NT2/D1 (cell line): ENCODE measurements around the gene CELSR2.

ENCODE experiments used
- DNase-seq: peaks from one replicate; pipeline ENCODE4 v3.0.0-alpha.2; 2011; ENCODE audit warnings: low read depth, low spot score
- H3K27me3 ChIP-seq: 2 replicates; pipeline ENCODE4 v1.6.0; 2011; ENCODE audit warnings: mild to moderate bottlenecking; ENCODE audit not compliant: insufficient read length, insufficient read depth
- H3K36me3 ChIP-seq: 2 replicates; pipeline ENCODE4 v1.6.1; 2011; ENCODE audit warnings: mild to moderate bottlenecking, low read length, mixed read lengths; ENCODE audit not compliant: insufficient read depth, insufficient read length
- H3K4me1 ChIP-seq: 2 replicates; pipeline ENCODE4 v1.5.1; 2011; ENCODE audit not compliant: insufficient read depth, insufficient read length
- H3K4me3 ChIP-seq: 2 replicates; pipeline ENCODE4 v1.5.1; 2011; ENCODE audit warnings: low read depth; ENCODE audit not compliant: insufficient read length
- H3K9ac ChIP-seq: 2 replicates; pipeline ENCODE4 v1.6.0; 2011; ENCODE audit warnings: low read depth; ENCODE audit not compliant: insufficient read length
- H3K9me3 ChIP-seq: 2 replicates; pipeline ENCODE4 v1.5.1; 2011; ENCODE audit warnings: mild to moderate bottlenecking, low read length; ENCODE audit not compliant: insufficient read depth
- SUZ12 ChIP-seq: IDR thresholded peaks from 2 replicates; pipeline ENCODE4 v1.6.1; 2011; ENCODE audit not compliant: insufficient read length, insufficient read depth; ENCODE audit errors: extremely low read depth
- YY1 ChIP-seq: IDR thresholded peaks from 2 replicates; pipeline ENCODE4 v1.6.1; 2011; ENCODE audit not compliant: insufficient read length, insufficient read depth
- ZNF274 ChIP-seq: IDR thresholded peaks from 2 replicates; pipeline ENCODE4 v1.6.1; 2011; ENCODE audit warnings: mild to moderate bottlenecking, low read depth, low read length

CELSR2 gene

GRCh38 chr1:109243221-109243620 lies 6.1 kb upstream of the CELSR2 start:
- H3K4me3 ChIP-seq: no peak overlapping the region
- TF ChIP-seq ZNF274 (no peak), SUZ12 (no peak), YY1 (no peak)
- peak overlapping the region; percentile 29 for H3K9ac ChIP-seq

GRCh38 chr1:109243860-109244552 lies 5.3 kb upstream of the CELSR2 start:
- DNase-seq: no peak
- Histone ChIP-seq H3K4me3 (no peak overlapping the region), H3K36me3 (peaks cover 12% of the 10 kb centered on the region), H3K9me3 (no peaks in the 10 kb centered on the region), H3K27me3 (peaks cover 18% of the 10 kb centered on the region), H3K4me1 (peaks cover 29% of the 10 kb centered on the region), H3K9ac (no peak overlapping the region)
- TF ChIP-seq ZNF274 (no peak), SUZ12 (no peak), YY1 (no peak)

More at GRCh38 chr1:109243221-109243620, 6.1 kb upstream of the CELSR2 start:
- Histone ChIP-seq H3K4me1 (peaks cover 24% of the 10 kb centered on the region), H3K36me3 (peaks cover 20% of the 10 kb centered on the region), H3K27me3 (peaks cover 13% of the 10 kb centered on the region), H3K9me3 (no peaks in the 10 kb centered on the region)
- DNase-seq: no peak

GRCh38 chr1:109246141-109246551 lies 3.2 kb upstream of the CELSR2 start:
- Histone ChIP-seq H3K9ac (no peak overlapping the region), H3K36me3 (peaks cover 7% of the 10 kb centered on the region), H3K27me3 (peaks cover 26% of the 10 kb centered on the region), H3K4me3 (no peak overlapping the region), H3K4me1 (peaks cover 26% of the 10 kb centered on the region), H3K9me3 (no peaks in the 10 kb centered on the region)
- no peak for TF ChIP-seq SUZ12
- TF ChIP-seq ZNF274: no peak
- no peak for TF ChIP-seq YY1
- DNase-seq: no peak

GRCh38 chr1:109247401-109248365 lies 1.7 kb upstream of the CELSR2 start:
- Histone ChIP-seq H3K4me3 (no peak overlapping the region), H3K4me1 (peaks cover 15% of the 10 kb centered on the region), H3K36me3 (peaks cover 23% of the 10 kb centered on the region), H3K9ac (no peak overlapping the region), H3K9me3 (no peaks in the 10 kb centered on the region), H3K27me3 (peaks cover 26% of the 10 kb centered on the region)
- DNase-seq: no peak
- TF ChIP-seq ZNF274: no peak
- TF ChIP-seq SUZ12: no peak
- TF ChIP-seq YY1: no peak

- TF ChIP-seq ZNF274: no peak
- TF ChIP-seq YY1: no peak
- TF ChIP-seq SUZ12: no peak
- H3K4me3 ChIP-seq: no peak overlapping the region
- H3K9ac ChIP-seq: peak overlapping the region; percentile 25
- H3K4me1 ChIP-seq: peaks cover 18% of the 10 kb centered on the region
- no peak for DNase-seq
- peaks cover 30% of the 10 kb centered on the region for H3K36me3 ChIP-seq
- H3K27me3 ChIP-seq: peaks cover 26% of the 10 kb centered on the region
- no peaks in the 10 kb centered on the region for H3K9me3 ChIP-seq
Observed at GRCh38 chr1:109248444-109248796, 919 bp upstream of the CELSR2 start.

- TF ChIP-seq YY1 (no peak), SUZ12 (no peak), ZNF274 (no peak)
- H3K27me3 ChIP-seq: peaks cover 26% of the 10 kb centered on the region
- peak overlapping the region; percentile 78 for H3K9ac ChIP-seq
- peaks cover 32% of the 10 kb centered on the region for H3K4me1 ChIP-seq
- DNase-seq: no peak
- no peaks in the 10 kb centered on the region for H3K9me3 ChIP-seq
- H3K4me3 ChIP-seq: peak overlapping the region; percentile 68
- H3K36me3 ChIP-seq: peaks cover 30% of the 10 kb centered on the region
Observed at GRCh38 chr1:109249654-109250401, 489 bp downstream of the CELSR2 start.
